ENCODE data around the gene SEMA3B.

GRCh38 chr3:50238549-50239026 lies 30.4 kb upstream of the SEMA3B start:
- TF ChIP-seq CTCF (IDR thresholded peaks at IDR 0.05), result no peak
- peak in 1 of 2 donors; percentile 7 for TF ChIP-seq POLR2A (IDR thresholded peaks at IDR 0.05)
